ENCODE data around the gene TMC4. TPM values are rescaled to one million over a fixed set of nuclear protein-coding genes. Genes with fewer than 3 reads are reported as not detected.
"Not testable (repeated sequence)": the region's sequence is repeated elsewhere in the genome, so short reads cannot be mapped to it uniquely, and the experiment has no call there.

TMC4 gene
- total RNA-seq, 1 donor from 2014 or later = 23.2 TPM

- no peak for DNase-seq (ENCODE audit: low read depth)
- TF ChIP-seq CTCF (IDR thresholded peaks at IDR 0.05; ENCODE audit: insufficient read depth, low read length, severe bottlenecking) = no peak
- no peaks in the 10 kb centered on the region for H3K27me3 ChIP-seq (ENCODE audit: control insufficient read depth, insufficient read depth, low read length)
- H3K36me3 ChIP-seq (ENCODE audit: control insufficient read depth, insufficient read depth, low read length) = peaks cover 52% of the 10 kb centered on the region
- no peak overlapping the region for H3K4me3 ChIP-seq (ENCODE audit: low read depth, low read length)
- no peak for FAIRE-seq
Observed at GRCh38 chr19:54203151-54203611, 30.2 kb upstream of the TMC4 start.

GRCh38 chr19:54201980-54202379, 29.0 kb upstream of the TMC4 start:
- FAIRE-seq = no peak
- no peak for DNase-seq (ENCODE audit: low read depth)
- H3K36me3 ChIP-seq (ENCODE audit: control insufficient read depth, insufficient read depth, low read length) = peaks cover 46% of the 10 kb centered on the region
- no peak for TF ChIP-seq CTCF (IDR thresholded peaks at IDR 0.05; ENCODE audit: insufficient read depth, low read length, severe bottlenecking)
- H3K27me3 ChIP-seq (ENCODE audit: control insufficient read depth, insufficient read depth, low read length) = no peaks in the 10 kb centered on the region
- H3K4me3 ChIP-seq (ENCODE audit: low read depth, low read length) = peak overlapping the region; percentile 62

GRCh38 chr19:54201172-54201701, 28.3 kb upstream of the TMC4 start:
- no peak for DNase-seq (ENCODE audit: low read depth)
- Histone ChIP-seq H3K4me3 (ENCODE audit: low read depth, low read length) (peak overlapping the region; percentile 62), H3K36me3 (ENCODE audit: control insufficient read depth, insufficient read depth, low read length) (peaks cover 39% of the 10 kb centered on the region), H3K27me3 (ENCODE audit: control insufficient read depth, insufficient read depth, low read length) (no peaks in the 10 kb centered on the region)
- no peak for FAIRE-seq
- TF ChIP-seq CTCF (IDR thresholded peaks at IDR 0.05; ENCODE audit: insufficient read depth, low read length, severe bottlenecking) = no peak

GRCh38 chr19:54199401-54199800, 26.4 kb upstream of the TMC4 start:
- TF ChIP-seq CTCF (IDR thresholded peaks at IDR 0.05; ENCODE audit: insufficient read depth, low read length, severe bottlenecking) = no peak
- FAIRE-seq = no peak
- Histone ChIP-seq H3K27me3 (ENCODE audit: control insufficient read depth, insufficient read depth, low read length) (no peaks in the 10 kb centered on the region), H3K4me3 (ENCODE audit: low read depth, low read length) (no peak overlapping the region), H3K36me3 (ENCODE audit: control insufficient read depth, insufficient read depth, low read length) (peaks cover 27% of the 10 kb centered on the region)
- no peak for DNase-seq (ENCODE audit: low read depth)

- peaks cover 7% of the 10 kb centered on the region for H3K36me3 ChIP-seq (ENCODE audit: control insufficient read depth, insufficient read depth, low read length)
- no peak overlapping the region for H3K4me3 ChIP-seq (ENCODE audit: low read depth, low read length)
- no peaks in the 10 kb centered on the region for H3K27me3 ChIP-seq (ENCODE audit: control insufficient read depth, insufficient read depth, low read length)
- DNase-seq (ENCODE audit: low read depth) = no peak
- no peak for TF ChIP-seq CTCF (IDR thresholded peaks at IDR 0.05; ENCODE audit: insufficient read depth, low read length, severe bottlenecking)
- no peak for FAIRE-seq
Observed at GRCh38 chr19:54197121-54197520, 24.2 kb upstream of the TMC4 start.

- DNase-seq (ENCODE audit: low read depth) (no peak), FAIRE-seq (no peak)
- no peak for TF ChIP-seq CTCF (IDR thresholded peaks at IDR 0.05; ENCODE audit: insufficient read depth, low read length, severe bottlenecking)
- no peaks in the 10 kb centered on the region for H3K27me3 ChIP-seq (ENCODE audit: control insufficient read depth, insufficient read depth, low read length)
- no peak overlapping the region for H3K4me3 ChIP-seq (ENCODE audit: low read depth, low read length)
- peaks cover 3% of the 10 kb centered on the region for H3K36me3 ChIP-seq (ENCODE audit: control insufficient read depth, insufficient read depth, low read length)
Observed at GRCh38 chr19:54196536-54196935, 23.6 kb upstream of the TMC4 start.

- H3K27me3 ChIP-seq (ENCODE audit: control insufficient read depth, insufficient read depth, low read length); DNase-seq (ENCODE audit: low read depth); FAIRE-seq; H3K4me3 ChIP-seq (ENCODE audit: low read depth, low read length); H3K36me3 ChIP-seq (ENCODE audit: control insufficient read depth, insufficient read depth, low read length): not testable (repeated sequence)
Observed at GRCh38 chr19:54194463-54194862, 21.5 kb upstream of the TMC4 start.

Measured in bronchial epithelial cell (primary cell).